ENCODE results near the gene B4GALNT4.
"Not testable (repeated sequence)": the region's sequence is repeated elsewhere in the genome, so short reads cannot be mapped to it uniquely, and the experiment has no call there.

B4GALNT4 gene

DNA sequence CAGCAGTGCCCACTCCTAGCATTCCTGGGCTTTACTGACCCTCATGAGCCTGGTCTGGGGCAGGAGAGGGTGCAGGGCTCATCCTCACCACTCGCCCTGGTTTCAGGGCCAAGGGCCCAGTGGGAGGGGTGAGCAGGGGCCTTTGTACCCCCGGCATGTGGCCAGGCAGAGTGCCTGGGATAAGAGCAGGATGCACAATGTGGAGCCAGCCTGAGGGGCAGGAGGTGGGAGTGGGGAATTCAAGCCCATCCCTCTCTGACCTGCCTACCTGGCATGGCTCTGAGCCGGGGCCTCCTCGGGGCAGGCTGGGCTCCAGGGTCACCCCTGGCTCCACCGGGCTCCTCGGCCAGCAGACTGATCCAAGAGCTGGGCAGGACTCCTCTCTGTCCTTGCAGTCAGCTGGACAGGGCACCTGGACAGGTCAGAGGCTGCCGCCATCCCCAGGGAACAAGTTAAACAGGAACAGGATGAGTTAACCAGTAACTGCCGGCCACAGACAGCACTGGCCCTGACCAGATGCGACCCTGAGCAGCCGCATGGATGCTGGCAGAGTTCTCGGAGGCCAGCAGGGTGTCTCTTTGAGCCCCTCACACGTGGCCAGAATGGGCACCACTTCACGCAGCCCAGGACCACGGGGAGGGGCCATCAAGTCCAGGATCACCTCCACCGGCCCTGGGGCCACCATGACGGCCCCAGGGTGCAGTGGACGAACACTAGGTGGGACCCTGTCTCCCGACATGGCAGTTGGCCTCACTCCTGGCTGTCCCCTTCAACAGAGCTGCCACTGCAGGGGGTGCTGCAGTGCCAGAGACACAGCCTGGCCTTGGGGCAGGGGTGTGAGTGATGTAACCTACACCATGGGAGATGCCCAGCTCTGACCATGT, 40.5 kb downstream of the B4GALNT4 start:
- H3K27me3 ChIP-seq (ENCODE audit: insufficient read depth, low read length) = peaks cover 32% of the 10 kb centered on the region

DNA sequence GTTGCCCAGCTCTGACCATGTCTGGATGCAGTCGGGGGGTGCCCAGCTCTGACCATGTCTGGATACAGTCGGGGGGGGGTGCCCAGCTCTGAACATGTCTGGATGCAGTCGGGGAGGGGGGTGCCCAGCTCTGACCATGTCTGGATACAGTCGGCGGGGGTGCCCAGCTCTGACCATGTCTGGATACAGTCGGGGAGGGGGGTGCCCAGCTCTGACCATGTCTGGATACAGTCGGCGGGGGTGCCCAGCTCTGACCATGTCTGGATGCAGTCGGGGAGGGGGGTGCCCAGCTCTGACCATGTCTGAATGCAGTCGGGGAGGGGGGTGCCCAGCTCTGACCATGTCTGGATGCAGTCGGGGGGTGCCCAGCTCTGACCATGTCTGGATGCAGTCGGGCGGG, 41.4 kb downstream of the B4GALNT4 start:
- H2AFZ ChIP-seq (ENCODE audit: low read depth, low read length); H3K9me3 ChIP-seq (ENCODE audit: low read length); H3K4me1 ChIP-seq (ENCODE audit: insufficient read depth, low read length); H3K36me3 ChIP-seq (ENCODE audit: insufficient read depth, low read length); H3K4me3 ChIP-seq (ENCODE audit: low read length): not testable (repeated sequence)
- peaks cover 40% of the 10 kb centered on the region for H3K27me3 ChIP-seq (ENCODE audit: insufficient read depth, low read length)

More for the DNA sequence above, 40.5 kb downstream of the B4GALNT4 start:
- Histone ChIP-seq H3K9me3 (ENCODE audit: low read length) (peaks cover 8% of the 10 kb centered on the region), H3K4me3 (ENCODE audit: low read length) (no peak overlapping the region), H3K4me1 (ENCODE audit: insufficient read depth, low read length) (no peaks in the 10 kb centered on the region), H3K36me3 (ENCODE audit: insufficient read depth, low read length) (no peaks in the 10 kb centered on the region), H2AFZ (ENCODE audit: low read depth, low read length) (no peak overlapping the region)

DNA sequence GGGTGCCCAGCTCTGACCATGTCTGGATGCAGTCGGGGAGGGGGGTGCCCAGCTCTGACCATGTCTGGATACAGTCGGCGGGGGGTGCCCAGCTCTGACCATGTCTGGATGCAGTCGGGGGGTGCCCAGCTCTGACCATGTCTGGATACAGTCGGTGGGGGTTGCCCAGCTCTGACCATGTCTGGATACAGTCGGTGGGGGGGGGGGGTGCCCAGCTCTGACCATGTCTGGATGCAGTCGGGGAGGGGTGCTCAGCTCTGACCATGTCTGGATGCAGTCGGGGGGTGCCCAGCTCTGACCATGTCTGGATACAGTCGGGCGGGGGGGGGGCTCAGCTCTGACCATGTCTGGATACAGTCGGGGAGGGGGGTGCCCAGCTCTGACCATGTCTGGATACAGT, 42.2 kb downstream of the B4GALNT4 start:
- not testable (repeated sequence) for H3K36me3 ChIP-seq (ENCODE audit: insufficient read depth, low read length); H3K4me3 ChIP-seq (ENCODE audit: low read length); H3K9me3 ChIP-seq (ENCODE audit: low read length); H3K4me1 ChIP-seq (ENCODE audit: insufficient read depth, low read length); H2AFZ ChIP-seq (ENCODE audit: low read depth, low read length)
- peaks cover 45% of the 10 kb centered on the region for H3K27me3 ChIP-seq (ENCODE audit: insufficient read depth, low read length)

DNA sequence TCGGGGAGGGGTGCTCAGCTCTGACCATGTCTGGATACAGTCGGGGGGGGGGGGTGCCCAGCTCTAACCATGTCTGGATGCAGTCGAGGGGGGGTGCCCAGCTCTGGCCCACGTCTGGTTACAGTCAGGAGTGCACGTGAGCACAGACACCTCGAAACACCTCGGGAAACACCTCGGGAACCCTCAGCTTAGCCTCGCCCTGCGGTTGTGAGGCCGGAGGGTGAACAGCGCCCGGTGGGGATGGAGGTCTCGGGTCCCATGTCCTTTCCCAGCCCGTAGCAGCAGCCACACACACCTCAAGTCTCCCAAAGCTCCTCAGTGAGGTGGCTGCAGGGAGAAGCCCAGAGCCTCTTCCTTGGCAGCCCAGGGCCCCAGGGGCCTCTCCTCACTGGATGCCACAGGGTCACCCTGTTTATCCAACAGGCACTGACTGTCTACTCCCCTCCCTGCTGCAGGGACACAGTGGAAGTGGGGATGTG, 43.4 kb downstream of the B4GALNT4 start:
- H3K4me3 ChIP-seq (ENCODE audit: low read length) = no peak overlapping the region
- peaks cover 55% of the 10 kb centered on the region for H3K27me3 ChIP-seq (ENCODE audit: insufficient read depth, low read length)
- H3K4me1 ChIP-seq (ENCODE audit: insufficient read depth, low read length) = no peaks in the 10 kb centered on the region
- H3K36me3 ChIP-seq (ENCODE audit: insufficient read depth, low read length) = no peaks in the 10 kb centered on the region
- H2AFZ ChIP-seq (ENCODE audit: low read depth, low read length) = no peak overlapping the region
- peaks cover 6% of the 10 kb centered on the region for H3K9me3 ChIP-seq (ENCODE audit: low read length)

DNA sequence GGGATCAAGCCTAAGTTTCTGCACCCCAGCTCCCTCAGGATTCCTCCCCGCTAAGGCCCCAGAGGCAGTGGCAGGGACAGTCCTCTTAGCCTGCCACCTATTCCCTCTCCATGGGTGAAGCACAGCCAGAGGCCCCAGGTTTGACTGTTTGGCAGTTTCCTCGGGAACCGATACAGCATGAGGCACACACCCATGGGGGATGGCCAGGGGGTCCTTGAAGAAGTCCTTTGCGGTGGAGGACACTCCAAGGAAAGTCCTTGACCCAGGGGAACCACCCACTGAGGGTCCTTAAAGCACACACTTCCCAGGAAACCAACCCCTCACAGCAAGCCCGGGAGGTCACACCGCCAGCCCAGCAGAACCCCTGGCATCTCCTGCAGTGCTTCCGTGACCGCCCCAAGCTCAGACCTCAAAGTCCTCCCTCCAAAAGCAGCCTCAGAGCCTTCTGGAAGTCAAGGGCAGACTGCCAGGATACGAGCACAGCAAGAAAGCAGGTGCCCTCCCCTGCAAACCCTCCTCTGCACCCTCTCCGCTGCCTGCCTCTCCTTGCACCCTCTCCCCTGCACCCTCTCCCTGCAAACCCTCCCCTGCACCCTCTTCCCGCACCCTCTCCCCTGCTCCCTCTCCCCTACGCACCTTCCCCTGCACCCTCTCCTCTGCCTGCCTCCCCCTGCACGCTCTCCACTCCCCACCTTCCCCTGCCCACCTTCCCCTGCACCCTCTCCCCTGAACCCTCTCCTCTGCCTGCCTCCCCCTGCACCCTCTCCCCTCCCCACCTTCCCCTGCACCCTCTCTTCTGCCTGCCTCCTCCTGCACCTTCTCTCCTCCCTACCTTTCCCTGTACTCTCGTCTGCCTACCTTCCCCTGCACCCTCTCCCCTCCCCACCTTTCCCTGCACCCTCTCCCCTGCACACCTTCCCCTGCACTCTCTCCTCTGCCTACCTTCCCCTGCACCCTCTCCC, 44.1 kb downstream of the B4GALNT4 start:
- peaks cover 57% of the 10 kb centered on the region for H3K27me3 ChIP-seq (ENCODE audit: insufficient read depth, low read length)
- H3K9me3 ChIP-seq (ENCODE audit: low read length) = peaks cover under 1% of the 10 kb centered on the region
- no peaks in the 10 kb centered on the region for H3K36me3 ChIP-seq (ENCODE audit: insufficient read depth, low read length)
- no peaks in the 10 kb centered on the region for H3K4me1 ChIP-seq (ENCODE audit: insufficient read depth, low read length)
- H3K4me3 ChIP-seq (ENCODE audit: low read length) = no peak overlapping the region
- H2AFZ ChIP-seq (ENCODE audit: low read depth, low read length) = no peak overlapping the region

DNA sequence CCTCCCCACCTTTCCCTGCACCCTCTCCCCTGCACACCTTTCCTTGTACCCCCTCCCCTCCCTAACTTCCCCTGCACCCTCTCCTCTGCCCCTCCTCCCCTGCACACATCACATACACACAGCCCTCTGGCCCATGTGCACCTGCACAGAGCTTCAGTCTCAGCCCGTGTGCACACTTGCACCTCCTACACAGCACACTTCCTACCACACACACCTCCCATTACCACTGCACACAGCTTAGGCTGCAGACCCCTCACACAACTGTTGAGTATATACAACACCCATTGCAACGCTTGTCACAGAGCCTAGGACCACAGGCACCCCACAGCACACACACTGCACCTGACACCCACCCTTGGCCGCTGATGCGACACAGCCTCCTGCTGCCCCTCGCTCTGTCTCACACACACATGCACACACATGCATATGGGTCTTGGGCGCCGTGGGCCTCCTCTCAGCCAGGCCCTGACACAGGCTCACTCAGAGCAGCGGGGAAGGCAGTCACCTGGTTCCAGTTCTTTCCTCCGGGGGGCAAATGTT, 45.1 kb downstream of the B4GALNT4 start:
- H3K27me3 ChIP-seq (ENCODE audit: insufficient read depth, low read length) = peaks cover 62% of the 10 kb centered on the region
- no peaks in the 10 kb centered on the region for H3K36me3 ChIP-seq (ENCODE audit: insufficient read depth, low read length)
- H3K9me3 ChIP-seq (ENCODE audit: low read length) = no peaks in the 10 kb centered on the region
- H3K4me1 ChIP-seq (ENCODE audit: insufficient read depth, low read length) = no peaks in the 10 kb centered on the region
- H3K4me3 ChIP-seq (ENCODE audit: low read length) = no peak overlapping the region
- no peak overlapping the region for H2AFZ ChIP-seq (ENCODE audit: low read depth, low read length)

DNA sequence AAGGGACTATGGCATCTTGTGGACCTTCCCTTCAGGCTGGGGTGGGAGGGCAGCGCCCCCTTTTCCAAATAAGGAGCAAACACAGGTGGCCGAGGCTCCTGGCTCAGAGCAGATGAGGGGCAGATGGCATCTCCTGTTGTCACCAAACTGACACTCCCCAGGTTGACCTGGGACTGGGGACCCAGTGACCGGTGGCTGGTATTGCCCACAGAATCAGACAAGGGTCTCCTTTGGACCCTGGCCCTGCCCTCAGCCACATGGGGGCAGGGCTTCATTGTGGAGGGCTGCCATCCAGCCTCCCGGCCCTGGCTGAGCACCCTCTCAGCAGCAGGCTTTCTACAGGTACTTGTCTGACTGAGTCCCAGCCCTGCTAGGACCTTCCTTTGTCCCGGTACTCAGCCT, 46.3 kb downstream of the B4GALNT4 start:
- peaks cover 56% of the 10 kb centered on the region for H3K27me3 ChIP-seq (ENCODE audit: insufficient read depth, low read length)
- H3K4me1 ChIP-seq (ENCODE audit: insufficient read depth, low read length) = no peaks in the 10 kb centered on the region
- no peaks in the 10 kb centered on the region for H3K9me3 ChIP-seq (ENCODE audit: low read length)
- no peak overlapping the region for H3K4me3 ChIP-seq (ENCODE audit: low read length)
- H3K36me3 ChIP-seq (ENCODE audit: insufficient read depth, low read length) = no peaks in the 10 kb centered on the region
- H2AFZ ChIP-seq (ENCODE audit: low read depth, low read length) = no peak overlapping the region

DNA sequence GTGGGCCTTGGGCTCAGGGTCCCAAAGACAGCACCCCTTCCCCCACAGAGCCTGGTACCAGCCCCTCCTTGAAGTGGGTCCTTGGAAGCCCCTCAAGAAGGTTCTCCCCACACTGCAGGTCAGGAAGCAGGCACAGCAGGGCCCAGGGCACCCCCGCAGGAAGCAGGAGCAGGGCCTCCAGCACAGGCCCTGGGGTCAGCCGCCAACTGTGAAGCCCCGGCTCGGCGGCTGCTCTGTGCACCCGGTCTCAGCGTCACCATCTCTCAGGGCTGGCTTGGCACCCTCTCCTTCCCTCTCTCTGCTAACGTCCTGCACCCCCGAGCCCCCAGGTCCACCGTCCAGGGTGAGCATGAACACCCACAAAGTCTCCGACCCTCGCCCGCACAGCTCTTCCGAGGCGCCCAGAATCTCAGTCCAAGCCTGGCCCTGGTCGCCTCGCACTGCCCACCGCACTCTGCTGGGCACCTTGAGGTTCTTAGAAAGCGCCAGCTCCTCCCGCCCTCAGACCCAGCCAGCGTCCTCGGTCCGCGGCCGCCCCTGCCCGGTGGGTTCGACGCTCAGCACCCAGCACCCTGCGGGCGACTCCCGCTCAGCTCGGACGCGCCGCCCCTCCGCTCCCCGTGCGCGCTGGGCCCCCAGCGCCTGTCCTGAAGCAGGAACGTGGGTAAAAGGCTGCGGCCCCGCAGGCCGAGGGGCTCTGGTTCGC, 46.9 kb downstream of the B4GALNT4 start:
- peaks cover 56% of the 10 kb centered on the region for H3K27me3 ChIP-seq (ENCODE audit: insufficient read depth, low read length)
- no peak overlapping the region for H3K4me3 ChIP-seq (ENCODE audit: low read length)
- H2AFZ ChIP-seq (ENCODE audit: low read depth, low read length) = no peak overlapping the region
- H3K36me3 ChIP-seq (ENCODE audit: insufficient read depth, low read length) = no peaks in the 10 kb centered on the region
- H3K4me1 ChIP-seq (ENCODE audit: insufficient read depth, low read length) = no peaks in the 10 kb centered on the region
- no peaks in the 10 kb centered on the region for H3K9me3 ChIP-seq (ENCODE audit: low read length)

DNA sequence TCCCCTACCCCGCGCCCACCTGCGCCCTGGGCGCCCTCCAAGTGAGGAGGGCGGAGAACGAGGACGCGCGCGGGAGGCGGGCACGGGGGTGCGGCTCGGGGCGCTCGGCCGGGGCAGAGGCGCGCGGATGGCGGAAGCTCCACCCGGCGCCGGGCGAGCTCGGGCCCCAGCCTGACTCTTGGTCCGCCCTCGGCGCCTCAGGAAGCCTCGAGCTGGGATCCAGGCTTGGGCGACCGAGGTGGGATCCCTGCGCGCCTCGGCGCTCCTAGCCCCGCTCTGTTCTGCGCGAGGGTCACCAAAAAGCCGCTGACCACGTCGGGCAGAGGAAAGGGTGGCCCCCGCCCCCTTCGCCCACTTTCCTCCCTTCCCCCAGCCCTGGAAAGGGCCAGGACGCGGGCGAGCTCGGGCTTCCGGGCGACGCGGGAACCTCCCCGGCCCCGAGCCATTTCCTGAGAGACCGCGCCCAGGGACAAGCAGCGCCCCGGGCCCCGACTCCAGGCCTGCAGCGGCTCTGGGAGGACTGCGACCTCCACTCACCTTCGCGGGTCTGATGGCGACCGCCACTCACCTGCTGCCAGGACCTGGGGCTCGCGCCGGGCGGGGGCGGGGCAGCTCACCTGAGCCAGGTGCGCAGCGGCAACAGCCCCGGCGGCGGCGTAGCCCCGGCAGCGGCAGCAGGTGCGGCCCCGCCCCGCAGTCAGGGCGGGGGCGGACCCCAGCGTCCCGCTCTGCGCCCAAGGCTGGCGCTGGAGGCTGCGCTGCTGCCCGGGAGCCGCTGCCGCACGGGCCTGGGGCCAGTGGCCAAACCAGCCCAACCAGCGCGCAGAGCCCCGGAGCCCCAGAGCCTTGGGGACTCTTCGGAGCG, 47.7 kb downstream of the B4GALNT4 start:
- Histone ChIP-seq H3K4me3 (ENCODE audit: low read length) (no peak overlapping the region), H3K36me3 (ENCODE audit: insufficient read depth, low read length) (no peaks in the 10 kb centered on the region), H2AFZ (ENCODE audit: low read depth, low read length) (no peak overlapping the region), H3K4me1 (ENCODE audit: insufficient read depth, low read length) (no peaks in the 10 kb centered on the region), H3K27me3 (ENCODE audit: insufficient read depth, low read length) (peaks cover 56% of the 10 kb centered on the region), H3K9me3 (ENCODE audit: low read length) (no peaks in the 10 kb centered on the region)

DNA sequence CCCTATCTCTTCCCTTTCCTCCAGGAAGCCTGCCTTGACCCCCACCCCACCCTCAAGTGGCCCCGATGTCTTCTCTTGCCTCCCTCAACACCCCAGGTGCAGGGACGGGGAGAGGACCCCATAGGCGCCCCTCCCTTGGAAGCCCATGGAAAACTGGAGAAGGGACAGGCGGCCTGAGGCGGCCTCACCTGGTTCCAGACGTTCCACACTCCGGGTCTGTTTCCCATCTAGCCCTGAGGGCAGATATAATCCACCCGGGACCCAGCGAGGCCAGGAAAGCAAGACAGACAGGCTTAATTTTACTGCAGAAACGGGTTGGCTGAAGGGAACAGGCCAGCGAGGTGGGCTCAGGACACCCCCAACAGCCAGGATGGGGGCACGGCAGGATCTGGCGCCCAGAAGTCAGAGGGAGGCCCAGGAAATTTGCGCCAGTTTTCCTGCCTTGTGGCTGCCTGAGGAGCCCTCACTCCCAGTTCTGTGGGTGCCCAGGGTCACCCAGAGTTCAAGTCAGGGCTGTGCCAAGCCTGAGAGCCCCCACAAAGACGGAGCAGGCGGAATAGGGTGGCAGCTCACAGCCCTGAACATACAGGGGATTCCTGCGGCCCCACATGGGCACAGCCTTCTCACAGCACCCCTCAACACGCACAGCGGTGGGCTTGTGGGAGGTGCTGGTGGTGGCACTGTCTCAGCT, 48.5 kb downstream of the B4GALNT4 start:
- H3K36me3 ChIP-seq (ENCODE audit: insufficient read depth, low read length) = no peaks in the 10 kb centered on the region
- H3K9me3 ChIP-seq (ENCODE audit: low read length) = no peaks in the 10 kb centered on the region
- H2AFZ ChIP-seq (ENCODE audit: low read depth, low read length) = no peak overlapping the region
- no peak overlapping the region for H3K4me3 ChIP-seq (ENCODE audit: low read length)
- no peaks in the 10 kb centered on the region for H3K4me1 ChIP-seq (ENCODE audit: insufficient read depth, low read length)
- H3K27me3 ChIP-seq (ENCODE audit: insufficient read depth, low read length) = peaks cover 56% of the 10 kb centered on the region

DNA sequence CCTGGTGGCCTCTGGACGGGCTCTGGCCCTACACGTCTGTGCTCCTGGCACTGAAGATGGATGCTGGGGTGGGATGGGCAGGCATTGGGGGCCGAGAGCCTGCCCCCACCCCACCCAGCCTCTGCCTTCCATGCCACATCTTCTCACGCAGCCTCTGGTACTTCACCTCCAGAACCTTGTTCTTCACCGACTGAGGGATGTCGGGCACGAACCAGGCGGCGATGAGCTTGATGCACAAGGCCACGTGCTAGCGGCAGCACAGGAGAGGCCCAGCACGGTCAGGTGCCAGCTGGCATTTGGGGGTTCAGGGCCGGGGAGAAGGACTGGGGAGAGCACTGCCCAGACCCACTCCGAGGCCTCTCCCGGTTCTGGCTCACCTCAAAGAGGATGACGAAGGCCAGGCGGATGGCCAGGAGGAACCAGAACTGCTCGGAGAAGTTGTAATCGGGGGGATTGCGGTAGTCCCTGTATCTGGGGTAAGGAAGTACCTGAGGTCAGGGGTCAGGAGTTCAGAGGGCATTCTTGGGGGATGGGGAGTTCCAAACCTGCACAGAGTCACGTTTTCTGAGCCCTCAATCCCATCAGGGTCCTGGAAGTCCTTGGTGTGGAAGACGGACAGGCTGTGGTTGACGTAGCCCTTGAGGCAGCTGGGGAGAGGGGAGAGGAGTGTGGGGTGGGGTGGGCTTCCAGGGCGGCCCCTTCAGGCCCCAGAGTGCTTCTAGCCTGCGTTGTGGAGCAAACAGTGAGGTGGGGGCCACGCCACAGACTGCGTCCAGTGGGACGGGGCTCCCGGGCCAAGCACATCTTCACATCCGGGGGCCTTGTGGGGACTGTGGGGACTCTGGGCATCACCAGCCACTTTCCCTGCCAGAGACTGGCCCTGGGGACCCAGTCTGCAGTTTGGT, 49.3 kb downstream of the B4GALNT4 start:
- H3K36me3 ChIP-seq (ENCODE audit: insufficient read depth, low read length) = no peaks in the 10 kb centered on the region
- H2AFZ ChIP-seq (ENCODE audit: low read depth, low read length) = no peak overlapping the region
- peaks cover 50% of the 10 kb centered on the region for H3K27me3 ChIP-seq (ENCODE audit: insufficient read depth, low read length)
- H3K4me3 ChIP-seq (ENCODE audit: low read length) = no peak overlapping the region
- H3K4me1 ChIP-seq (ENCODE audit: insufficient read depth, low read length) = no peaks in the 10 kb centered on the region
- H3K9me3 ChIP-seq (ENCODE audit: low read length) = no peaks in the 10 kb centered on the region
